Measurements from ENCODE around the gene CNTN1.

DNA sequence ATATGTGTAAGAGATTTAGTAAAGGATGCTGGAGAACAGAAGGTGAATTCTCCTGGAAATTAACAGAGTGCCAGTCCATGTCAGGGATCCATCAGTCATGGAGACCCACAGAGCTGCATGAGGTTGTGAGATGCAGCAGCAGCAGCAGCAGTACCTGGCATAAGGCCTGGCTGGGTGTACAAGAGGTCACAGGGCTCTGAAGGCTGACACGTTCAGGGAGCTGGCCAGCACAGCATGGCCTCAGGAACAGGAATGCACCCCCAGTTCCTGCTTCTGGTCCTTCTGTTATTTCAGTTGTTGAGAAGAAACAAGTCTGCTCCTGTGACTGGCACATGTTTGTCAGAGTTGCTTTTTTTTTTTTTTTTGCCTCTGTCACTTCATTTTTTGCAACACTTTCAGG lies 210.8 kb downstream of the CNTN1 start:
- no peak for TF ChIP-seq POLR2A (IDR thresholded peaks at IDR 0.05; ENCODE audit: low read length)
- no peak for TF ChIP-seq GATA1 (IDR thresholded peaks at IDR 0.05; ENCODE audit: low read depth, low read length)
